HCT116 (cell line): Measurements from ENCODE around the gene KDM5A. TPM values are rescaled to one million over a fixed set of nuclear protein-coding genes. Genes with fewer than 3 reads are reported as not detected.

Experiments
- ATAC-seq: fragments of 200-7000 bp; cut with Tn5 transposase; 2 replicates; pipeline ENCODE4 v1.9.1; 2020; ENCODE audit warnings: mild to moderate bottlenecking, moderate library complexity
- BruUV-seq: library from RNA; stranded (reverse); fragments of 400-500 nt; replicated peaks from 2 replicates; lab custom pipeline; 2021; lab: Mats Ljungman, UMichigan
- CTCF ChIA-PET: fragments of 300-600 bp; sonication (Branson Sonifier 250); formaldehyde crosslinking; loops from one replicate; lab custom pipeline; 2021; ENCODE audit warnings: antibody characterized with exemption; lab: Charles Lee
- POLR2A ChIA-PET: fragments of 300-600, 350-600 bp; sonication (Branson Sonifier 250); formaldehyde crosslinking; loops from one replicate; lab custom pipeline; 2021; ENCODE audit warnings: antibody characterized with exemption; lab: Charles Lee
- RAD21 ChIA-PET, 2 experiments: fragments of 300-600 bp; sonication (Branson Sonifier 250); formaldehyde crosslinking; loops; one replicate each; lab custom pipeline; 2023; ENCODE audit warnings: low total read pairs in 2 of 2; ENCODE audit not compliant: uncharacterized antibody in 2 of 2, unreplicated experiment in 2 of 2, low non-redundant PET in 1 of 2; lab: Charles Lee
- DNase-seq: peaks from one replicate; pipeline ENCODE4 v3.0.0-alpha.2; 2010; ENCODE audit warnings: low read depth, low spot score
- H2AFZ ChIP-seq: fragments of 200-600 bp; shearing (Covaris generic), sonication (generic); 2 replicates; pipeline ENCODE4 v1.6.1; 2017; ENCODE audit warnings: low read depth, mixed run types, mixed read lengths, antibody characterized with exemption, low read length; ENCODE audit not compliant: poor library complexity, severe bottlenecking
- H3K27ac ChIP-seq: 2 replicates; pipeline ENCODE4 v1.5.1; 2012; ENCODE audit warnings: low read depth, low read length
- H3K27me3 ChIP-seq: fragments of 200-600 bp; sonication (generic); 2 replicates; pipeline ENCODE4 v1.6.1; 2016; ENCODE audit warnings: mixed run types, low read length, mixed read lengths; ENCODE audit not compliant: insufficient read depth
- H3K36me3 ChIP-seq, 2 experiments: fragments of 200-500 bp in 1 of 2; fragments of 200-600 bp in 1 of 2; sonication (Bioruptor generic) in 1 of 2; sonication (generic) in 1 of 2; 2 replicates each; pipeline versions ENCODE4 v1.5.1 to v1.6.1; 2014 to 2016; ENCODE audit warnings: low read length in 2 of 2, inconsistent platforms in 1 of 2, mixed read lengths in 1 of 2, mixed run types in 1 of 2; ENCODE audit not compliant: insufficient read depth in 2 of 2, control insufficient read depth in 1 of 2
- H3K4me1 ChIP-seq, 2 experiments: fragments of 200-600 bp in 1 of 2; sonication (generic) in 1 of 2; 2 replicates each; pipeline versions ENCODE4 v1.5.1 to v1.6.1; 2012 to 2017; ENCODE audit warnings: low read length in 2 of 2, inconsistent platforms in 1 of 2, mild to moderate bottlenecking in 1 of 2, mixed read lengths in 1 of 2, mixed run types in 1 of 2, moderate library complexity in 1 of 2; ENCODE audit not compliant: insufficient read depth in 2 of 2, control insufficient read depth in 1 of 2
- H3K4me2 ChIP-seq: fragments of 200-600 bp; sonication (generic); 2 replicates; pipeline ENCODE4 v1.6.1; 2017; ENCODE audit warnings: mixed run types, low read length, mixed read lengths
- H3K4me3 ChIP-seq, 2 experiments: fragments of 200-600 bp in 1 of 2; sonication (generic) in 1 of 2; replicated peaks in 1 of 2; 2 replicates each; pipeline ENCODE4 v1.5.1; 2011 to 2016; ENCODE audit warnings: low read length in 2 of 2, control low read depth in 1 of 2, low read depth in 1 of 2, mild to moderate bottlenecking in 1 of 2, mixed read lengths in 1 of 2, mixed run types in 1 of 2
- H3K79me2 ChIP-seq: fragments of 200-600 bp; sonication (generic); 2 replicates; pipeline ENCODE4 v1.6.1; 2017; ENCODE audit warnings: mild to moderate bottlenecking, mixed run types, low read length, moderate library complexity, mixed read lengths; ENCODE audit not compliant: insufficient read depth
- H3K9ac ChIP-seq: fragments of 200-600 bp; sonication (generic); 2 replicates; pipeline ENCODE4 v1.6.1; 2016; ENCODE audit warnings: low read length, mixed read lengths
- H3K9me2 ChIP-seq: fragments of 200-600 bp; sonication (generic), shearing (Covaris generic); 2 replicates; pipeline ENCODE4 v1.6.1; 2017; ENCODE audit warnings: mixed run types, mild to moderate bottlenecking, moderate library complexity; ENCODE audit not compliant: insufficient read depth
- H3K9me3 ChIP-seq, 2 experiments: fragments of 200-500 bp in 1 of 2; fragments of 200-600 bp in 1 of 2; sonication (Bioruptor generic) in 1 of 2; sonication (generic) in 1 of 2; 2 replicates each; pipeline ENCODE4 v1.6.1; 2014 to 2017; ENCODE audit warnings: low read length in 2 of 2, mixed read lengths in 2 of 2, inconsistent platforms in 1 of 2, low read depth in 1 of 2, mild to moderate bottlenecking in 1 of 2, mixed run types in 1 of 2, moderate library complexity in 1 of 2; ENCODE audit not compliant: control insufficient read depth in 1 of 2, insufficient read depth in 1 of 2
- H4K20me1 ChIP-seq: fragments of 200-600 bp; sonication (generic), shearing (Covaris generic); 2 replicates; pipeline ENCODE4 v1.6.1; 2017; ENCODE audit warnings: mixed run types, mild to moderate bottlenecking, moderate library complexity; ENCODE audit not compliant: insufficient read depth
- ELF1 ChIP-seq: IDR thresholded peaks from 2 replicates; pipeline ENCODE4 v1.6.1; 2012; ENCODE audit warnings: low read depth, borderline replicate concordance
- FOSL1 ChIP-seq: IDR thresholded peaks from 2 replicates; pipeline ENCODE4 v1.6.1; 2012; ENCODE audit warnings: low read depth
- JUND ChIP-seq: IDR thresholded peaks from 2 replicates; pipeline ENCODE4 v1.6.1; 2012
- POLR2A ChIP-seq: IDR thresholded peaks from 2 replicates; pipeline ENCODE4 v1.7.0; 2011; ENCODE audit warnings: borderline replicate concordance; ENCODE audit not compliant: insufficient read depth, insufficient read length; ENCODE audit errors: extremely low read depth
- POLR2AphosphoS5 ChIP-seq: IDR thresholded peaks from 2 replicates; pipeline ENCODE4 v1.6.1; 2011; ENCODE audit warnings: mild to moderate bottlenecking, low read depth, low read length, moderate library complexity
- RAD21 ChIP-seq: IDR thresholded peaks from 2 replicates; pipeline ENCODE4 v1.6.1; 2012; ENCODE audit warnings: low read depth, mild to moderate bottlenecking
- SIN3A ChIP-seq: IDR thresholded peaks from 2 replicates; pipeline ENCODE4 v1.6.1; 2012; ENCODE audit warnings: low read depth
- SRF ChIP-seq: IDR thresholded peaks from 2 replicates; pipeline ENCODE4 v1.6.1; 2012; ENCODE audit warnings: low read depth
- TCF7L2 ChIP-seq: IDR thresholded peaks from 2 replicates; pipeline ENCODE4 v1.7.0; 2011; ENCODE audit warnings: borderline replicate concordance, inconsistent platforms; ENCODE audit not compliant: insufficient read depth, insufficient read length; ENCODE audit errors: extremely low read depth
- ZNF274 ChIP-seq: fragments of 200-500 bp; sonication (Bioruptor generic); IDR thresholded peaks from 2 replicates; pipeline ENCODE4 v1.6.1; 2014; ENCODE audit warnings: mild to moderate bottlenecking, low read depth, low read length, inconsistent platforms
- intact Hi-C: fragments of 100-400 bp; cut with micrococcal nuclease; formaldehyde crosslinking; loops from 2 replicates; pipeline ENCODE4 v1.10.0; 2022
- total RNA-seq: library from RNA; stranded (reverse); gene quantifications from one replicate; pipeline ENCODE4 v1.2.1, GENCODE V29; 2021; ENCODE audit not compliant: unreplicated experiment
- TF ChIP-seq, protein P1 (sequence below): IDR thresholded peaks from 2 replicates; pipeline ENCODE4 v1.6.1; 2011; ENCODE audit warnings: mild to moderate bottlenecking, low read length, moderate library complexity; ENCODE audit not compliant: insufficient replicate concordance; ENCODE audit errors: extremely low read depth
- TF ChIP-seq, protein P2 (sequence below): IDR thresholded peaks from 2 replicates; pipeline ENCODE4 v1.6.1; 2012

KDM5A gene
- total RNA-seq, 1 experiment from 2014 or later: 49.0 TPM

DNA sequence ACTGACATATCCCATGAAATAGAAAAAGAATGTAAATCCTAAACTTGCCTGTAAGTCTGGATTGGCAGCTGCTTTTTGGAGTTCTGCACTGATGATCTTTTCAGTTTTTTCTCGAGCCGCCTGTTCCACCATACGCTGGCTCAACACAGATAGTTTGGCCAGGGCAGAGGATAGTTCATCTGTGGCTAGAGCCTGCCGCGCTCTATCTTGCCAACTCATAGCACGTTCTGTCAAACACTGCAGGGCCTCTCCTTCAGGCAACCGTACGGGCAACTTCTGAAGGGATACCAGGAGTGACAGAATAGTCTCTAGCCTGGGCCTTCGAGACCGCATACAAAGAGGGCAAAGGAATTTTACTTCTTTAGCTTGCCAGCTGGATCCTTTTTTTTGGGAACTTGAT lies 81.7 kb downstream of the KDM5A start:
- POLR2A ChIA-PET: no interaction called here
- Histone ChIP-seq H3K9ac (no peak overlapping the region), H3K27ac (no peak overlapping the region), H3K79me2 (peaks cover 13% of the 10 kb centered on the region), H3K4me2 (no peak overlapping the region), H4K20me1 (no peaks in the 10 kb centered on the region), H3K36me3 (peaks cover 17 to 39% of the 10 kb centered on the region in 2 experiments), H2AFZ (no peak overlapping the region), H3K4me3 (no peak overlapping the region), H3K4me1 (no peaks in the 10 kb centered on the region), H3K9me3 (no peaks in the 10 kb centered on the region), H3K9me2 (no peaks in the 10 kb centered on the region), H3K27me3 (no peaks in the 10 kb centered on the region)
- intact Hi-C loops: no loop called here
- CTCF ChIA-PET: no interaction called here
- DNase-seq (no peak), ATAC-seq (no peak)
- no peak for TF ChIP-seq ZNF274
- TF ChIP-seq, protein P1, sequence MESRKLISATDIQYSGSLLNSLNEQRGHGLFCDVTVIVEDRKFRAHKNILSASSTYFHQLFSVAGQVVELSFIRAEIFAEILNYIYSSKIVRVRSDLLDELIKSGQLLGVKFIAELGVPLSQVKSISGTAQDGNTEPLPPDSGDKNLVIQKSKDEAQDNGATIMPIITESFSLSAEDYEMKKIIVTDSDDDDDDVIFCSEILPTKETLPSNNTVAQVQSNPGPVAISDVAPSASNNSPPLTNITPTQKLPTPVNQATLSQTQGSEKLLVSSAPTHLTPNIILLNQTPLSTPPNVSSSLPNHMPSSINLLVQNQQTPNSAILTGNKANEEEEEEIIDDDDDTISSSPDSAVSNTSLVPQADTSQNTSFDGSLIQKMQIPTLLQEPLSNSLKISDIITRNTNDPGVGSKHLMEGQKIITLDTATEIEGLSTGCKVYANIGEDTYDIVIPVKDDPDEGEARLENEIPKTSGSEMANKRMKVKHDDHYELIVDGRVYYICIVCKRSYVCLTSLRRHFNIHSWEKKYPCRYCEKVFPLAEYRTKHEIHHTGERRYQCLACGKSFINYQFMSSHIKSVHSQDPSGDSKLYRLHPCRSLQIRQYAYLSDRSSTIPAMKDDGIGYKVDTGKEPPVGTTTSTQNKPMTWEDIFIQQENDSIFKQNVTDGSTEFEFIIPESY: no peak
- TF ChIP-seq SIN3A: no peak
- no peak for TF ChIP-seq POLR2AphosphoS5
- no peak for TF ChIP-seq RAD21
- TF ChIP-seq SRF: no peak
- TF ChIP-seq ELF1: no peak
- no peak for TF ChIP-seq FOSL1
- TF ChIP-seq, protein P2, sequence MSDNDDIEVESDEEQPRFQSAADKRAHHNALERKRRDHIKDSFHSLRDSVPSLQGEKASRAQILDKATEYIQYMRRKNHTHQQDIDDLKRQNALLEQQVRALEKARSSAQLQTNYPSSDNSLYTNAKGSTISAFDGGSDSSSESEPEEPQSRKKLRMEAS: no peak
- no peak for TF ChIP-seq POLR2A
- TF ChIP-seq JUND: no peak
- TF ChIP-seq TCF7L2: no peak
- RAD21 ChIA-PET: no interaction called here
- TSS peak; percentile 34 for BruUV-seq
